NB4 (cell line): ENCODE data around the gene MTHFD1L.

ENCODE experiments used
- MYC ChIP-seq: IDR thresholded peaks from 2 replicates; pipeline ENCODE4 v1.6.1; 2011; ENCODE audit warnings: low read depth, low read length
- POLR2A ChIP-seq: IDR thresholded peaks from 2 replicates; pipeline ENCODE4 v1.6.1; 2011; ENCODE audit warnings: mild to moderate bottlenecking; ENCODE audit not compliant: insufficient read length; ENCODE audit errors: extremely low read depth
- TF ChIP-seq, protein P1 (sequence below): IDR thresholded peaks from one replicate; pipeline ENCODE4 v1.5.1; 2012; ENCODE audit warnings: low read depth, low read length
- TF ChIP-seq, protein P2 (sequence below): IDR thresholded peaks from 2 replicates; pipeline ENCODE4 v1.6.1; 2011; ENCODE audit warnings: low read depth, low read length

- TF ChIP-seq, protein P1, sequence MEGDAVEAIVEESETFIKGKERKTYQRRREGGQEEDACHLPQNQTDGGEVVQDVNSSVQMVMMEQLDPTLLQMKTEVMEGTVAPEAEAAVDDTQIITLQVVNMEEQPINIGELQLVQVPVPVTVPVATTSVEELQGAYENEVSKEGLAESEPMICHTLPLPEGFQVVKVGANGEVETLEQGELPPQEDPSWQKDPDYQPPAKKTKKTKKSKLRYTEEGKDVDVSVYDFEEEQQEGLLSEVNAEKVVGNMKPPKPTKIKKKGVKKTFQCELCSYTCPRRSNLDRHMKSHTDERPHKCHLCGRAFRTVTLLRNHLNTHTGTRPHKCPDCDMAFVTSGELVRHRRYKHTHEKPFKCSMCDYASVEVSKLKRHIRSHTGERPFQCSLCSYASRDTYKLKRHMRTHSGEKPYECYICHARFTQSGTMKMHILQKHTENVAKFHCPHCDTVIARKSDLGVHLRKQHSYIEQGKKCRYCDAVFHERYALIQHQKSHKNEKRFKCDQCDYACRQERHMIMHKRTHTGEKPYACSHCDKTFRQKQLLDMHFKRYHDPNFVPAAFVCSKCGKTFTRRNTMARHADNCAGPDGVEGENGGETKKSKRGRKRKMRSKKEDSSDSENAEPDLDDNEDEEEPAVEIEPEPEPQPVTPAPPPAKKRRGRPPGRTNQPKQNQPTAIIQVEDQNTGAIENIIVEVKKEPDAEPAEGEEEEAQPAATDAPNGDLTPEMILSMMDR: no peak
- TF ChIP-seq POLR2A (no peak), MYC (no peak)
- TF ChIP-seq, protein P2, sequence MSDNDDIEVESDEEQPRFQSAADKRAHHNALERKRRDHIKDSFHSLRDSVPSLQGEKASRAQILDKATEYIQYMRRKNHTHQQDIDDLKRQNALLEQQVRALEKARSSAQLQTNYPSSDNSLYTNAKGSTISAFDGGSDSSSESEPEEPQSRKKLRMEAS: no peak
Observed at GRCh38 chr6:150936021-150936555, 70.6 kb downstream of the MTHFD1L start.
